K562 (cell line): Measurements from ENCODE around the gene SIRT2. TPM values are rescaled to one million over a fixed set of nuclear protein-coding genes. Genes with fewer than 3 reads are reported as not detected.
A peak's percentile ranks its signal among the peaks of the same experiment; 100 is the strongest.

Source experiments
- BHLHE40 ChIP-seq: IDR thresholded peaks from 2 replicates; pipeline ENCODE4 v1.6.1; 2011; ENCODE audit warnings: low read length, improper control_type of control experiment
- CEBPG ChIP-seq, 3 experiments: fragments of 200-800 bp in 1 of 3; sonication (Bioruptor generic) in 1 of 3; sonication (generic) in 1 of 3; formaldehyde crosslinking in 1 of 3; IDR thresholded peaks in 2 of 3; conservative IDR thresholded peaks in 1 of 3; 2 replicates each; pipeline versions ENCODE4 v1.6.1 to v1.8.0; 2016 to 2022; ENCODE audit warnings: missing compliant biosample characterization in 2 of 3, missing genetic modification characterization in 2 of 3, mild to moderate bottlenecking in 1 of 3, missing genetic modification reagents in 1 of 3
- CHD2 ChIP-seq: IDR thresholded peaks from 2 replicates; pipeline ENCODE4 v1.6.1; 2011; ENCODE audit warnings: low read depth, low read length
- CSDE1 ChIP-seq, 2 experiments: fragments of 450-650 bp; IDR thresholded peaks; 2 replicates each; pipeline ENCODE4 v1.6.1; 2016; ENCODE audit warnings: mild to moderate bottlenecking in 1 of 2
- EP400 ChIP-seq: fragments of 450-650 bp; IDR thresholded peaks from 2 replicates; pipeline ENCODE4 v1.6.1; 2017; ENCODE audit warnings: antibody characterized with exemption, mild to moderate bottlenecking, moderate library complexity
- ETV5 ChIP-seq: sonication (generic); formaldehyde crosslinking; IDR thresholded peaks from 2 replicates; pipeline ENCODE4 v1.4.0; 2020; ENCODE audit warnings: low read depth, mild to moderate bottlenecking, missing genetic modification reagents
- FOSL1 ChIP-seq: fragments of 200-800 bp; sonication (Bioruptor generic); conservative IDR thresholded peaks from 2 replicates; pipeline ENCODE4 v1.6.1; 2016; ENCODE audit warnings: missing genetic modification characterization, missing compliant biosample characterization
- HCFC1 ChIP-seq: IDR thresholded peaks from 2 replicates; pipeline ENCODE4 v1.6.1; 2012; ENCODE audit warnings: low read depth, low read length, improper control_type of control experiment
- KLF13 ChIP-seq: fragments of 450-650 bp; IDR thresholded peaks from 2 replicates; pipeline ENCODE4 v1.6.1; 2016; ENCODE audit warnings: missing genetic modification characterization, low read depth, mild to moderate bottlenecking, missing compliant biosample characterization, moderate library complexity, borderline replicate concordance
- MBD1 ChIP-seq: fragments of 250-450 bp; sonication (Bioruptor Pico); IDR thresholded peaks from 2 replicates; pipeline ENCODE4 v1.8.0; 2022; ENCODE audit warnings: inconsistent platforms
- MXI1 ChIP-seq: IDR thresholded peaks from 2 replicates; pipeline ENCODE4 v1.6.1; 2011; ENCODE audit warnings: low read depth, mild to moderate bottlenecking, improper control_type of control experiment, low read length
- NFYB ChIP-seq: IDR thresholded peaks from 2 replicates; pipeline ENCODE4 v1.6.1; 2011; ENCODE audit warnings: mild to moderate bottlenecking, moderate library complexity; ENCODE audit not compliant: insufficient read length; ENCODE audit errors: extremely low read depth
- NONO ChIP-seq, 2 experiments: fragments of 200-400 bp in 1 of 2; fragments of 450-650 bp in 1 of 2; formaldehyde crosslinking in 1 of 2; IDR thresholded peaks; 2 replicates each; pipeline ENCODE4 v1.6.1; 2017; ENCODE audit warnings: low read depth in 2 of 2, mild to moderate bottlenecking in 2 of 2, moderate library complexity in 2 of 2, low read length in 1 of 2
- RB1 ChIP-seq: fragments of 450-650 bp; IDR thresholded peaks from 2 replicates; pipeline ENCODE4 v1.6.1; 2017; ENCODE audit warnings: low read depth, mild to moderate bottlenecking
- RBBP5 ChIP-seq: fragments of 200-600 bp; sonication (generic); IDR thresholded peaks from 2 replicates; pipeline ENCODE4 v1.6.1; 2012; ENCODE audit warnings: borderline replicate concordance, mild to moderate bottlenecking, low read length, control low read depth, inconsistent platforms; ENCODE audit not compliant: insufficient read depth, poor library complexity, severe bottlenecking
- SMAD2 ChIP-seq: fragments of 150-350 bp; IDR thresholded peaks from 2 replicates; pipeline ENCODE4 v1.6.1; 2014; ENCODE audit warnings: low read depth, mild to moderate bottlenecking, low read length
- SREBF1 ChIP-seq: fragments of 150-350 bp; IDR thresholded peaks from 2 replicates; pipeline ENCODE4 v1.6.1; 2014; ENCODE audit warnings: antibody characterized with exemption, low read depth, low read length, borderline replicate concordance
- U2AF1 ChIP-seq: fragments of 200-400 bp; formaldehyde crosslinking; optimal IDR thresholded peaks from 2 replicates; pipeline ENCODE3; 2017; ENCODE audit warnings: mild to moderate bottlenecking, low read depth, low read length, moderate library complexity
- YY1 ChIP-seq, 3 experiments: IDR thresholded peaks; 2 replicates each; pipeline ENCODE4 v1.6.1; 2011; ENCODE audit warnings: low read length in 2 of 3, mild to moderate bottlenecking in 2 of 3, moderate library complexity in 2 of 3, borderline replicate concordance in 1 of 3, control low read depth in 1 of 3, low read depth in 1 of 3; ENCODE audit not compliant: insufficient read depth in 3 of 3, insufficient replicate concordance in 2 of 3, control insufficient read depth in 1 of 3, insufficient read length in 1 of 3; ENCODE audit errors: extremely low read depth in 1 of 3
- ZNF3 ChIP-seq: fragments of 250-450 bp; sonication (Bioruptor Pico); IDR thresholded peaks from 2 replicates; pipeline ENCODE4 v1.5.0; 2021; ENCODE audit warnings: mild to moderate bottlenecking, moderate library complexity
- ZNF449 ChIP-seq: fragments of 250-450 bp; sonication (Bioruptor Pico); IDR thresholded peaks from 2 replicates; pipeline ENCODE4 v1.8.0; 2022; ENCODE audit warnings: moderate library complexity, mild to moderate bottlenecking, inconsistent platforms
- polyA plus RNA-seq, 8 experiments: library from polyadenylated mRNA; depleted of rRNA in 4 of 8; stranded (reverse) in 5 of 8; unstranded in 3 of 8; fragments of >200 nt; fragmentation: Nextera tagmentation in 2 of 8; fragmentation: Illumina TruSeq in 1 of 8; extraction: Ambion mirVana in 2 of 8; extraction: Trizol in 1 of 8; gene quantifications; 2 replicates each; pipeline versions ENCODE4 v1.2.1 to v1.2.3, GENCODE V29; 2011 to 2014; ENCODE audit warnings: inconsistent platforms in 1 of 8, missing spikeins in 1 of 8
- total RNA-seq, 7 experiments: library from RNA; depleted of rRNA in 6 of 7; stranded (reverse); fragments of >200 nt in 6 of 7; fragmentation: Illumina TruSeq in 2 of 7; extraction: Trizol in 2 of 7; gene quantifications; 2 replicates each; pipeline versions ENCODE4 v1.2.1 to v1.2.3, GENCODE V29; 2011 to 2021; ENCODE audit warnings: low replicate concordance in 1 of 7
- TF ChIP-seq, protein P1 (sequence below): IDR thresholded peaks from 2 replicates; pipeline ENCODE4 v1.6.1; 2011; ENCODE audit not compliant: insufficient read length; ENCODE audit errors: extremely low read depth

The SIRT2 gene
- total and polyA plus RNA-seq, 9 of the 15 experiments (the other 6 are each of a cell fraction or from before 2014, with no cell fraction given), result 2.3 to 35.2 (median 22.9) TPM

DNA sequence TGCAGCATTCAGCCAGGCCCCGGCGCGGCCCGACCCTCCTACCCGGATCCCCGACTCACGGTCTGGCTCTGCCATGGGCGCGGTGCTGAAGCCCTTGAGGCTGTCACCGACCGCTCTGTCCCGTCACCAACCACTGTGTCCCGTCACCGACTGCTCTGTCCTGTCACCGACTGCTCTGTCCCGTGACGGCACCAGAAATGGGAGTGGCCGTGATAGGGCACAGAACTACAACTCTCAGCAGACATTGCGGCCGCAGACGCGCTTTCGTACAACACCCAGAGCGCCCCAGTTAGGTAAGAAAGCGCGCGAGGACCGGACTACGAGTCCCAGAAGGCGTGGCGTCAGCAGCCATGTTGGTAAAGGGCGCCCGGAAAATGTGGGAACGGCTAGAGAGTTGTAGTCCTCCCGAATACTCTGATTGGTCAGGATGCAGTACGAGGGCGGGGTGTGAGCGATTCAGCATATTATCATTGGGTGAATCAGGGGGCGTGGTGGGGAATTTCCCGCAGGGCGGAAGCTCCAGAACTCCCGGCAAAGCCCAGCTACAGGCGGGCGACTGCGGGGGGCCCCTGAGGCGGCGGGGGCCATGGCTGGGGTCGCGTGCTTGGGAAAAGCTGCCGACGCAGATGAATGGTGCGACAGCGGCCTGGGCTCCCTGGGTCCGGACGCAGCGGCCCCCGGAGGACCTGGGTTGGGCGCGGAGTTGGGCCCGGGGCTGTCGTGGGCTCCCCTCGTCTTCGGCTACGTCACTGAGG lies at the start of gene SIRT2, which contains the start of gene NFKBIB (continued):
- TF ChIP-seq NFYB, result peak; percentile 95
- 0 out of 2 replicates have a peak, but pooled peaks have one; percentile 22 for TF ChIP-seq MXI1
- no peak for TF ChIP-seq SMAD2
- TF ChIP-seq CSDE1 (IDR thresholded peaks at IDR 0.05), result peak in 1 of 2 experiments; percentile 77; a peak in 2 of 4 replicates
- peak; percentile 46; the same call in 1 of the 2 replicates for TF ChIP-seq ETV5
- TF ChIP-seq ZNF449, result no peak
- TF ChIP-seq NONO (IDR thresholded peaks at IDR 0.05; ENCODE audit: low read depth in 2 of 2, low read length in 1 of 2), result 0 out of 4 replicates have a peak, but pooled peaks of 1 of the 2 experiments have one; percentile 49
- TF ChIP-seq RBBP5, result peak; percentile 85
- TF ChIP-seq HCFC1, result peak; percentile 100
- TF ChIP-seq ZNF3 (CRISPR knock-in tag), result no peak
- peak; percentile 88 for TF ChIP-seq BHLHE40
- TF ChIP-seq MBD1 (CRISPR knock-in tag), result no peak
- TF ChIP-seq CEBPG (CRISPR knock-in tag; IDR thresholded peaks at IDR 0.05), result peak; percentile 58; the same call in 1 of the 2 replicates
- no peak; a peak in 2 of 4 replicates for TF ChIP-seq CEBPG (tag; conservative IDR thresholded peaks at IDR 0.05 in 1 of 2, IDR thresholded peaks at IDR 0.05 in 1 of 2)
- peak; percentile 80 for TF ChIP-seq EP400
- peak; percentile 87 for TF ChIP-seq KLF13 (tag)
- peak; percentile 34; the same call in 1 of the 2 replicates for TF ChIP-seq SREBF1
- peak; percentile 95 to 99 (median 99) for TF ChIP-seq YY1 (IDR thresholded peaks at IDR 0.05; ENCODE audit: borderline replicate concordance in 1 of 3, control insufficient read depth in 1 of 3, extremely low read depth in 1 of 3, insufficient read depth in 3 of 3, insufficient read length in 1 of 3, insufficient replicate concordance in 2 of 3, low read depth in 1 of 3, low read length in 2 of 3)
- TF ChIP-seq FOSL1 (tag), result peak; percentile 32; the same call in 1 of the 2 replicates
- TF ChIP-seq RB1, result peak; percentile 55
- peak; percentile 84 for TF ChIP-seq CHD2
- no peak for TF ChIP-seq U2AF1
- TF ChIP-seq, protein P1, sequence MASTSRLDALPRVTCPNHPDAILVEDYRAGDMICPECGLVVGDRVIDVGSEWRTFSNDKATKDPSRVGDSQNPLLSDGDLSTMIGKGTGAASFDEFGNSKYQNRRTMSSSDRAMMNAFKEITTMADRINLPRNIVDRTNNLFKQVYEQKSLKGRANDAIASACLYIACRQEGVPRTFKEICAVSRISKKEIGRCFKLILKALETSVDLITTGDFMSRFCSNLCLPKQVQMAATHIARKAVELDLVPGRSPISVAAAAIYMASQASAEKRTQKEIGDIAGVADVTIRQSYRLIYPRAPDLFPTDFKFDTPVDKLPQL, result no peak
